Kidney epithelial cell (primary cell): Measurements from ENCODE around the gene USP17L13. TPM values are rescaled to one million over a fixed set of nuclear protein-coding genes. Genes with fewer than 3 reads are reported as not detected.
"Not testable (repeated sequence)": the region's sequence is repeated elsewhere in the genome, so short reads cannot be mapped to it uniquely, and the experiment has no call there.

Experiments
- DNase-seq: peaks from one replicate; pipeline ENCODE4 v3.0.0-alpha.2; 2010; ENCODE audit warnings: low read depth
- H3K27me3 ChIP-seq: 2 replicates; pipeline ENCODE4 v1.6.0; 2011; ENCODE audit warnings: low read length; ENCODE audit not compliant: control insufficient read depth, insufficient read depth
- H3K36me3 ChIP-seq: 2 replicates; pipeline ENCODE4 v1.5.1; 2011; ENCODE audit warnings: low read length; ENCODE audit not compliant: control insufficient read depth, insufficient read depth
- H3K4me3 ChIP-seq: 2 replicates; pipeline ENCODE4 v1.5.1; 2011; ENCODE audit warnings: low read depth, mild to moderate bottlenecking, control low read depth, low read length
- total RNA-seq: library from RNA; depleted of rRNA; stranded (reverse); fragments of >200 nt; gene quantifications from 2 replicates; pipeline ENCODE4 v1.2.3, GENCODE V29; 2015

The USP17L13 gene
- not detected in 2 replicates for total RNA-seq

- not testable (repeated sequence) for H3K4me3 ChIP-seq, H3K27me3 ChIP-seq, H3K36me3 ChIP-seq, DNase-seq
Measured at GRCh38 chr4:9224596-9224995, at the start of gene USP17L13. USP17L13 (plus strand) TSS chr4:9224896; CDS start chr4:9224896, 0 bp downstream.

DNA sequence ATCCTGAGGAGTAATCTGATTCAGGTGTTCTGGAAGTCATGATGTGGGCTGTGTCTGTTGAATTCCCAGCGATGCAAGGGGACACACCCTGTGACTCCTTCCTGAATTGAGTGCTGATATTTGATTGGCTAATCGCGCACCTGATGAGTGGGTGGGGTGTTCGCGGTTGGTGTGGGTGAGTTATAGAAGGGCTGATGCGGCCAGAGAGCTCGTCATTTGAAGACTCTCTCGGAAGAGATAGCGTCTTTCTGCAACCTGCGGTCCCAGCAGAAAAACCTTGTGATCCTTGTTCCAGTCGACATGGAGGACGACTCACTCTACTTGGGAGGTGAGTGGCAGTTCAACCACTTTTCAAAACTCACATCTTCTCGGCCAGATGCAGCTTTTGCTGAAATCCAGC is 14.3 kb upstream of the USP17L13 start, which contains the start of gene USP17L10:
TSS of gene USP17L10 (plus strand) at position 301 of the 400 bp plus-strand sequence. CDS start at position 301, 0 bp downstream.
- H3K4me3 ChIP-seq, DNase-seq, H3K27me3 ChIP-seq, H3K36me3 ChIP-seq: not testable (repeated sequence)

GRCh38 chr4:9214701-9215100 is 10.0 kb upstream of the USP17L13 start:
- not testable (repeated sequence) for H3K4me3 ChIP-seq, H3K36me3 ChIP-seq, H3K27me3 ChIP-seq, DNase-seq

DNA sequence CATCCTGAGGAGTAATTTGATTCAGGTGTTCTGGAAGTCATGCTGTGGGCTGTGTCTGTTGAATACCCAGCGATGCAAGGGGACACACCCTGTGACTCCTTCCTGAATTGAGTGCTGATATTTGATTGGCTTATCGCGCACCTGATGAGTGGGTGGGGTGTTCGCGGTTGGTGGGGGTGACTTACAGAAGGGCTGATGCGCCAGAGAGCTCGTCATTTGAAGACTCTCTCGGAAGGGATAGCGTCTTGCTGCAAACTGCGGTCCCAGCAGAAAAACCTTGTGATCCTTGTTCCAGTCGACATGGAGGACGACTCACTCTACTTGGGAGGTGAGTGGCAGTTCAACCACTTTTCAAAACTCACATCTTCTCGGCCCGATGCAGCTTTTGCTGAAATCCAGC is 9.6 kb upstream of the USP17L13 start, which contains the start of gene USP17L11:
TSS of gene USP17L11 (plus strand) at position 301 of the 400 bp plus-strand sequence. CDS start at position 301, 0 bp downstream.
- DNase-seq, H3K4me3 ChIP-seq, H3K36me3 ChIP-seq, H3K27me3 ChIP-seq: not testable (repeated sequence)

DNA sequence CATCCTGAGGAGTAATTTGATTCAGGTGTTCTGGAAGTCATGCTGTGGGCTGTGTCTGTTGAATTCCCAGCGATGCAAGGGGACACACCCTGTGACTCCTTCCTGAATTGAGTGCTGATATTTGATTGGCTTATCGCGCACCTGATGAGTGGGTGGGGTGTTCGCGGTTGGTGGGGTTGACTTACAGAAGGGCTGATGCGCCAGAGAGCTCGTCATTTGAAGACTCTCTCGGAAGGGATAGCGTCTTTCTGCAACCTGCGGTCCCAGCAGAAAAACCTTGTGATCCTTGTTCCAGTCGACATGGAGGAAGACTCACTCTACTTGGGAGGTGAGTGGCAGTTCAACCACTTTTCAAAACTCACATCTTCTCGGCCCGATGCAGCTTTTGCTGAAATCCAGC is 4.8 kb upstream of the USP17L13 start, which contains the start of gene USP17L12:
TSS of gene USP17L12 (plus strand) at position 301 of the 400 bp plus-strand sequence. CDS start at position 301, 0 bp downstream.
- DNase-seq, H3K4me3 ChIP-seq, H3K36me3 ChIP-seq, H3K27me3 ChIP-seq: not testable (repeated sequence)

DNA sequence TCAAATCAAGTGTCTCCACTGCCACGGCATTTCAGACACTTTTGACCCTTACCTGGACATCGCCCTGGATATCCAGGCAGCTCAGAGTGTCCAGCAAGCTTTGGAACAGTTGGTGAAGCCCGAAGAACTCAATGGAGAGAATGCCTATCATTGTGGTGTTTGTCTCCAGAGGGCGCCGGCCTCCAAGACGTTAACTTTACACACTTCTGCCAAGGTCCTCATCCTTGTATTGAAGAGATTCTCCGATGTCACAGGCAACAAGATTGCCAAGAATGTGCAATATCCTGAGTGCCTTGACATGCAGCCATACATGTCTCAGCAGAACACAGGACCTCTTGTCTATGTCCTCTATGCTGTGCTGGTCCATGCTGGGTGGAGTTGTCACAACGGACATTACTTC is 5.6 kb downstream of the USP17L13 start:
- DNase-seq, H3K36me3 ChIP-seq: not testable (repeated sequence)

GRCh38 chr4:9234085-9234484 is 9.4 kb downstream of the USP17L13 start, which contains the start of gene USP17L15:
USP17L15 (plus strand) TSS chr4:9234385; CDS start chr4:9234385, 0 bp downstream.
- not testable (repeated sequence) for DNase-seq, H3K36me3 ChIP-seq, H3K27me3 ChIP-seq, H3K4me3 ChIP-seq

More for the DNA sequence above, 5.6 kb downstream of the USP17L13 start:
- not testable (repeated sequence) for H3K4me3 ChIP-seq, H3K27me3 ChIP-seq

DNA sequence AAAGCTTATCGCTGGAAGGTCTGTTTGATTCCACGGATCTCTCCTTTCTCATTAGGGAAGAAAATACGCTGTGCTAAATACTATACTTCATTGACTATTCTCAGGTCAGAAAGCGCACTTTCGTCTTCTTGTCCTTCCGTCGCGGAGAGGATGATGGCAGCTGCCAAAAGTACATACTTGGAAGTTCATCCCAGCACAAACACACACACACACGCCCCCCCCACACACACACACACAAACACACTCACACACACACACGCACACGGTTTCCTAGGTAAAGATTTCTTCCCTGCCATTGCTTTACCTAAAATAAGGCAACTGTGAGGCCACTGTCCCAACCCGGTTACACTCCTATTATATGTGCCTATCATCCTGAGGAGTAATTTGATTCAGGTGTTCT is 13.8 kb downstream of the USP17L13 start:
- not testable (repeated sequence) for H3K36me3 ChIP-seq, H3K4me3 ChIP-seq, H3K27me3 ChIP-seq, DNase-seq

DNA sequence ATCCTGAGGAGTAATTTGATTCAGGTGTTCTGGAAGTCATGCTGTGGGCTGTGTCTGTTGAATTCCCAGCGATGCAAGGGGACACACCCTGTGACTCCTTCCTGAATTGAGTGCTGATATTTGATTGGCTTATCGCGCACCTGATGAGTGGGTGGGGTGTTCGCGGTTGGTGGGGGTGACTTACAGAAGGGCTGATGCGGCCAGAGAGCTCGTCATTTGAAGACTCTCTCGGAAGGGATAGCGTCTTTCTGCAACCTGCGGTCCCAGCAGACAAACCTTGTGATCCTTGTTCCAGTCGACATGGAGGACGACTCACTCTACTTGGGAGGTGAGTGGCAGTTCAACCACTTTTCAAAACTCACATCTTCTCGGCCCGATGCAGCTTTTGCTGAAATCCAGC is 18.9 kb downstream of the USP17L13 start, which contains the start of gene USP17L17:
TSS of gene USP17L17 (plus strand) at position 301 of the 400 bp plus-strand sequence. CDS start at position 301, 0 bp downstream.
- H3K4me3 ChIP-seq, DNase-seq, H3K36me3 ChIP-seq, H3K27me3 ChIP-seq: not testable (repeated sequence)

DNA sequence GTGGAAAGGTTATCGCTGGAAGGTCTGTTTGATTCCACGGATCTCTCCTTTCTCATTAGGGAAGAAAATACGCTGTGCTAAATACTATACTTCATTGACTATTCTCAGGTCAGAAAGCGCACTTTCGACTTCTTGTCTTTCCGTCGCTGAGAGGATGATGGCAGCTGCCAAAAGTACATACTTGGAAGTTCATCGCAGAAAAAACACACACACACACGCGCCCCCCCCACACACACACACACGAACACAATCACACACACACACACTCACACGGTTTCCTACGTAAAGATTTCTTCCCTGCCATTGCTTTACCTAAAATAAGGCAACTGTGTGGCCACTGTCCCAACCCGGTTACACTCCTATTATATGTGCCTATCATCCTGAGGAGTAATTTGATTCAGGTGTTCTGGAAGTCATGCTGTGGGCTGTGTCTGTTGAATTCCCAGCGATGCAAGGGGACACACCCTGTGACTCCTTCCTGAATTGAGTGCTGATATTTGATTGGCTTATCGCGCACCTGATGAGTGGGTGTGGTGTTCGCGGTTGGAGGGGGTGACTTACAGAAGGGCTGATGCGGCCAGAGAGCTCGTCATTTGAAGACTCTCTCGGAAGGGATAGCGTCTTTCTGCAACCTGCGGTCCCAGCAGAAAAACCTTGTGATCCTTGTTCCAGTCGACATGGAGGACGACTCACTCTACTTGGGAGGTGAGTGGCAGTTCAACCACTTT is 23.4 kb downstream of the USP17L13 start, which contains the start of gene USP17L18:
TSS of gene USP17L18 (plus strand) at position 678 of the 728 bp plus-strand sequence. CDS start at position 678, 0 bp downstream.
- not testable (repeated sequence) for H3K27me3 ChIP-seq, H3K36me3 ChIP-seq, H3K4me3 ChIP-seq, DNase-seq

- not testable (repeated sequence) for H3K4me3 ChIP-seq, H3K27me3 ChIP-seq, H3K36me3 ChIP-seq, DNase-seq
Measured at GRCh38 chr4:9253078-9253477, 28.4 kb downstream of the USP17L13 start, which contains the start of gene USP17L19. USP17L19 (plus strand) TSS chr4:9253378; CDS start chr4:9253378, 0 bp downstream.

DNA sequence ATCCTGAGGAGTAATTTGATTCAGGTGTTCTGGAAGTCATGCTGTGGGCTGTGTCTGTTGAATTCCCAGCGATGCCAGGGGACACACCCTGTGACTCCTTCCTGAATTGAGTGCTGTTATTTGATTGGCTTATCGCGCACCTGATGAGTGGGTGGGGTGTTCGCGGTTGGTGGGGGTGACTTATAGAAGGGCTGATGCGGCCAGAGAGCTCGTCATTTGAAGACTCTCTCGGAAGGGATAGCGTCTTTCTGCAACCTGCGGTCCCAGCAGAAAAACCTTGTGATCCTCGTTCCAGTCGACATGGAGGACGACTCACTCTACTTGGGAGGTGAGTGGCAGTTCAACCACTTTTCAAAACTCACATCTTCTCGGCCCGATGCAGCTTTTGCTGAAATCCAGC is 33.1 kb downstream of the USP17L13 start, which contains the start of gene USP17L20:
TSS of gene USP17L20 (plus strand) at position 301 of the 400 bp plus-strand sequence. CDS start at position 301, 0 bp downstream.
- H3K36me3 ChIP-seq, H3K4me3 ChIP-seq, DNase-seq, H3K27me3 ChIP-seq: not testable (repeated sequence)

DNA sequence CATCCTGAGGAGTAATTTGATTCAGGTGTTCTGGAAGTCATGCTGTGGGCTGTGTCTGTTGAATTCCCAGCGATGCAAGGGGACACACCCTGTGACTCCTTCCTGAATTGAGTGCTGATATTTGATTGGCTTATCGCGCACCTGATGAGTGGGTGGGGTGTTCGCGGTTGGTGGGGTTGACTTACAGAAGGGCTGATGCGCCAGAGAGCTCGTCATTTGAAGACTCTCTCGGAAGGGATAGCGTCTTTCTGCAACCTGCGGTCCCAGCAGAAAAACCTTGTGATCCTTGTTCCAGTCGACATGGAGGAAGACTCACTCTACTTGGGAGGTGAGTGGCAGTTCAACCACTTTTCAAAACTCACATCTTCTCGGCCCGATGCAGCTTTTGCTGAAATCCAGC is 37.9 kb downstream of the USP17L13 start, which contains the start of gene USP17L21:
TSS of gene USP17L21 (plus strand) at position 301 of the 400 bp plus-strand sequence. CDS start at position 301, 0 bp downstream.
- DNase-seq, H3K27me3 ChIP-seq, H3K36me3 ChIP-seq, H3K4me3 ChIP-seq: not testable (repeated sequence)

GRCh38 chr4:9267319-9267718 is 42.6 kb downstream of the USP17L13 start, which contains the start of gene USP17L22:
USP17L22 (plus strand) TSS chr4:9267619; CDS start chr4:9267619, 0 bp downstream.
- H3K4me3 ChIP-seq, DNase-seq, H3K36me3 ChIP-seq, H3K27me3 ChIP-seq: not testable (repeated sequence)
